ENCODE data around the gene SLC30A9. TPM values are rescaled to one million over a fixed set of nuclear protein-coding genes. Genes with fewer than 3 reads are reported as not detected.

SLC30A9 gene
- total RNA-seq, 1 experiment from 2014 or later, result 55.8 TPM

DNA sequence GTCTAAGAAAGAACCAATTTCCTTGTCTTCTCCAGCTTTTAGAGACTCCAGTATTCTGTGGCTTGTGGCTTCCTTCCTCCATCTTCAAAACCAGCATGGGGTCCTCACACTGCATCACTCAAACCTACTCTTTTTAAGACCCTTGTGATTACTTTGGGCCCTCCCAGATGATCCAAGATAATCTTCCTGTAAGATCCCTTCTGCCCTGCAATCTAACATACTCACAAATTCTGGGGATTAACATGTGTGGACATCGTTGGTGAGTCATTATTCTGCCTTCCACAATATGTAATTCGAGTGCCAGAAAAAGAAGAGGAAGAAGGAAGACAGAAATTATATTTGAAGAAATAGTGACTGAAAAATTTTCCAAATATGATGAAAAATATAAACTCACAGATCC is 114.2 kb downstream of the SLC30A9 start:
- no peaks in the 10 kb centered on the region for H3K9me3 ChIP-seq (ENCODE audit: low read depth, low read length, poor library complexity, severe bottlenecking)
- no peak overlapping the region for H3K4me3 ChIP-seq (ENCODE audit: low read depth, low read length, poor library complexity, severe bottlenecking)
- CTCF ChIA-PET, result no interaction called here
- TF ChIP-seq CTCF (conservative IDR thresholded peaks at IDR 0.05; ENCODE audit: low read depth, low read length) (no peak), EZH2 (IDR thresholded peaks at IDR 0.05; ENCODE audit: borderline replicate concordance, low read depth, low read length, poor library complexity, severe bottlenecking) (no peak)
- no peaks in the 10 kb centered on the region for H3K27me3 ChIP-seq (replicated peaks; ENCODE audit: insufficient read depth, low read depth, low read length, poor library complexity)
- no TSS peak for BruUV-seq (replicated peaks)
- no peaks in the 10 kb centered on the region for H3K4me1 ChIP-seq (ENCODE audit: insufficient read depth, low read length, poor library complexity, severe bottlenecking)
- peak; percentile 23 for DNase-seq (ENCODE audit: low spot score)
- POLR2A ChIA-PET (ENCODE audit: low non-redundant PET), result no interaction called here
- intact Hi-C loops (cut with micrococcal nuclease; ENCODE audit: unreplicated experiment), result no loop called here
- no peaks in the 10 kb centered on the region for H3K36me3 ChIP-seq (ENCODE audit: insufficient read depth, low read length, poor library complexity, severe bottlenecking)
- no peak overlapping the region for H3K27ac ChIP-seq (ENCODE audit: low read depth, low read length, poor library complexity, severe bottlenecking)

GRCh38 chr4:42112846-42113245 is 122.5 kb downstream of the SLC30A9 start:
- no peak overlapping the region for H3K27ac ChIP-seq (ENCODE audit: low read depth, low read length, poor library complexity, severe bottlenecking)
- intact Hi-C loops (cut with micrococcal nuclease; ENCODE audit: unreplicated experiment), result no loop called here
- ChIA-PET CTCF (no interaction called here), POLR2A (ENCODE audit: low non-redundant PET) (no interaction called here)
- DNase-seq (ENCODE audit: low spot score), result no peak
- peaks cover 65% of the 10 kb centered on the region for H3K27me3 ChIP-seq (replicated peaks; ENCODE audit: insufficient read depth, low read depth, low read length, poor library complexity)
- H3K9me3 ChIP-seq (ENCODE audit: low read depth, low read length, poor library complexity, severe bottlenecking), result no peaks in the 10 kb centered on the region
- BruUV-seq (replicated peaks), result no TSS peak
- no peaks in the 10 kb centered on the region for H3K4me1 ChIP-seq (ENCODE audit: insufficient read depth, low read length, poor library complexity, severe bottlenecking)
- H3K4me3 ChIP-seq (ENCODE audit: low read depth, low read length, poor library complexity, severe bottlenecking), result no peak overlapping the region
- no peaks in the 10 kb centered on the region for H3K36me3 ChIP-seq (ENCODE audit: insufficient read depth, low read length, poor library complexity, severe bottlenecking)
- TF ChIP-seq EZH2 (IDR thresholded peaks at IDR 0.05; ENCODE audit: borderline replicate concordance, low read depth, low read length, poor library complexity, severe bottlenecking) (no peak), CTCF (conservative IDR thresholded peaks at IDR 0.05; ENCODE audit: low read depth, low read length) (no peak)

- TF ChIP-seq EZH2 (IDR thresholded peaks at IDR 0.05; ENCODE audit: borderline replicate concordance, low read depth, low read length, poor library complexity, severe bottlenecking), result no peak
- TF ChIP-seq CTCF (conservative IDR thresholded peaks at IDR 0.05; ENCODE audit: low read depth, low read length), result no peak
- Histone ChIP-seq H3K9me3 (ENCODE audit: low read depth, low read length, poor library complexity, severe bottlenecking) (no peaks in the 10 kb centered on the region), H3K36me3 (ENCODE audit: insufficient read depth, low read length, poor library complexity, severe bottlenecking) (no peaks in the 10 kb centered on the region), H3K27me3 (replicated peaks; ENCODE audit: insufficient read depth, low read depth, low read length, poor library complexity) (peaks cover 67% of the 10 kb centered on the region), H3K4me3 (ENCODE audit: low read depth, low read length, poor library complexity, severe bottlenecking) (no peak overlapping the region), H3K4me1 (ENCODE audit: insufficient read depth, low read length, poor library complexity, severe bottlenecking) (no peaks in the 10 kb centered on the region), H3K27ac (ENCODE audit: low read depth, low read length, poor library complexity, severe bottlenecking) (no peak overlapping the region)
- POLR2A ChIA-PET (ENCODE audit: low non-redundant PET), result no interaction called here
- no peak for DNase-seq (ENCODE audit: low spot score)
- CTCF ChIA-PET, result no interaction called here
- BruUV-seq (replicated peaks), result no TSS peak
- intact Hi-C loops (cut with micrococcal nuclease; ENCODE audit: unreplicated experiment), result no loop called here
Measured at GRCh38 chr4:42119886-42120285, 129.6 kb downstream of the SLC30A9 start.
